ENCODE results near the gene REEP1.

DNA sequence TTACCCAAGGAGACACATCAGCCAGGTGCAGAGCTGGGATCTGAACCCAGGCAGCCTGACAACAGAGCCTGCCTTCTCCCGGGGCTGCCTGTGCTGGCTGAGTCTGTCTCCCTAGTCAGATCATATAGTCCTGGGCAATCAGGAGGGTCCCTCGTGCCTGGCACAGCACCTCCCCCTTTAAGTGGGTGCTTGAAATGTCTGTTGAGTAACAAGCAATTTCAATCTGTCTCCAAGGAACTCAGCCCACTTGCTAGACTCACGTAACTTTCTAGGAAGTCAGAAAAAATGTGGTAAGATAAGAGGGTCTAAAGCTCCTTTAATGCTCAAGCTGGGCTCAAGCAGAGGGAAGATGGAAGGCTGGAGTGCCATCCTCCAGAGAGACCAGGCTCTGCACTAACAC is 51.9 kb downstream of the REEP1 start:
- TF ChIP-seq, protein P1, sequence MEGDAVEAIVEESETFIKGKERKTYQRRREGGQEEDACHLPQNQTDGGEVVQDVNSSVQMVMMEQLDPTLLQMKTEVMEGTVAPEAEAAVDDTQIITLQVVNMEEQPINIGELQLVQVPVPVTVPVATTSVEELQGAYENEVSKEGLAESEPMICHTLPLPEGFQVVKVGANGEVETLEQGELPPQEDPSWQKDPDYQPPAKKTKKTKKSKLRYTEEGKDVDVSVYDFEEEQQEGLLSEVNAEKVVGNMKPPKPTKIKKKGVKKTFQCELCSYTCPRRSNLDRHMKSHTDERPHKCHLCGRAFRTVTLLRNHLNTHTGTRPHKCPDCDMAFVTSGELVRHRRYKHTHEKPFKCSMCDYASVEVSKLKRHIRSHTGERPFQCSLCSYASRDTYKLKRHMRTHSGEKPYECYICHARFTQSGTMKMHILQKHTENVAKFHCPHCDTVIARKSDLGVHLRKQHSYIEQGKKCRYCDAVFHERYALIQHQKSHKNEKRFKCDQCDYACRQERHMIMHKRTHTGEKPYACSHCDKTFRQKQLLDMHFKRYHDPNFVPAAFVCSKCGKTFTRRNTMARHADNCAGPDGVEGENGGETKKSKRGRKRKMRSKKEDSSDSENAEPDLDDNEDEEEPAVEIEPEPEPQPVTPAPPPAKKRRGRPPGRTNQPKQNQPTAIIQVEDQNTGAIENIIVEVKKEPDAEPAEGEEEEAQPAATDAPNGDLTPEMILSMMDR (IDR thresholded peaks at IDR 0.05; ENCODE audit: low read length), result no peak
- no peak for TF ChIP-seq EZH2 (IDR thresholded peaks at IDR 0.05; ENCODE audit: borderline replicate concordance, low read length)
